Measurements from ENCODE around the gene TEX13C. TPM values are rescaled to one million over a fixed set of nuclear protein-coding genes. Genes with fewer than 3 reads are reported as not detected.

Gene TEX13C
- total RNA-seq, 3 donors from 2014 or later (not counting 1 experiment from before 2014, with no cell fraction given) = not detected

- no peak overlapping the region for H3K4me3 Mint-ChIP-seq
- 90% methylated on average over 3 of the region's 3 CpGs for WGBS (ENCODE audit: insufficient coverage)
- no peaks in the 10 kb centered on the region for H3K27me3 ChIP-seq (ENCODE audit: control insufficient read depth, insufficient read depth, low read length)
- no peaks in the 10 kb centered on the region for H3K4me1 ChIP-seq (ENCODE audit: control insufficient read depth, insufficient read depth, low read length)
- DNase-seq (no peak), ATAC-seq (no peak)
- no peak overlapping the region for H3K27ac ChIP-seq (ENCODE audit: low read length)
- no peak overlapping the region for H3K4me3 ChIP-seq (ENCODE audit: low read length)
- H3K9me3 ChIP-seq (ENCODE audit: control insufficient read depth, insufficient read depth, low read length) = no peaks in the 10 kb centered on the region
- intact Hi-C loops (cut with micrococcal nuclease) = no loop called here
- H3K27me3 Mint-ChIP-seq (ENCODE audit: low read depth in 2 of 2) = peaks cover 3 to 7% of the 10 kb centered on the region in 2 donors
- no peak for TF ChIP-seq CTCF (IDR thresholded peaks at IDR 0.05)
- no peaks in the 10 kb centered on the region for H3K36me3 Mint-ChIP-seq
- H3K36me3 ChIP-seq (ENCODE audit: control insufficient read depth, insufficient read depth, low read length) = no peaks in the 10 kb centered on the region
- no peak overlapping the region for H3K27ac Mint-ChIP-seq
- H3K9me3 Mint-ChIP-seq = no peaks in the 10 kb centered on the region
- H3K4me1 Mint-ChIP-seq = no peaks in the 10 kb centered on the region
These were observed 6.9 kb downstream of the TEX13C start for GRCh38 chrX:125326599-125326998.

- 90% methylated on average over 12 of the region's 12 CpGs for WGBS (ENCODE audit: insufficient coverage)
- Histone ChIP-seq H3K9me3 (ENCODE audit: control insufficient read depth, insufficient read depth, low read length) (no peaks in the 10 kb centered on the region), H3K36me3 (ENCODE audit: control insufficient read depth, insufficient read depth, low read length) (no peaks in the 10 kb centered on the region), H3K27me3 (ENCODE audit: control insufficient read depth, insufficient read depth, low read length) (no peaks in the 10 kb centered on the region), H3K27ac (ENCODE audit: low read length) (no peak overlapping the region), H3K4me1 (ENCODE audit: control insufficient read depth, insufficient read depth, low read length) (no peaks in the 10 kb centered on the region), H3K4me3 (ENCODE audit: low read length) (no peak overlapping the region)
- H3K4me1 Mint-ChIP-seq = no peaks in the 10 kb centered on the region
- intact Hi-C loops (cut with micrococcal nuclease) = no loop called here
- DNase-seq (no peak), ATAC-seq (no peak)
- H3K9me3 Mint-ChIP-seq = no peaks in the 10 kb centered on the region
- no peak overlapping the region for H3K27ac Mint-ChIP-seq
- no peak for TF ChIP-seq CTCF (IDR thresholded peaks at IDR 0.05)
- H3K4me3 Mint-ChIP-seq = no peak overlapping the region
- peaks cover 3 to 7% of the 10 kb centered on the region in 2 donors for H3K27me3 Mint-ChIP-seq (ENCODE audit: low read depth in 2 of 2)
- H3K36me3 Mint-ChIP-seq = no peaks in the 10 kb centered on the region
These were observed 8.2 kb downstream of the TEX13C start for GRCh38 chrX:125327891-125328290.

DNA sequence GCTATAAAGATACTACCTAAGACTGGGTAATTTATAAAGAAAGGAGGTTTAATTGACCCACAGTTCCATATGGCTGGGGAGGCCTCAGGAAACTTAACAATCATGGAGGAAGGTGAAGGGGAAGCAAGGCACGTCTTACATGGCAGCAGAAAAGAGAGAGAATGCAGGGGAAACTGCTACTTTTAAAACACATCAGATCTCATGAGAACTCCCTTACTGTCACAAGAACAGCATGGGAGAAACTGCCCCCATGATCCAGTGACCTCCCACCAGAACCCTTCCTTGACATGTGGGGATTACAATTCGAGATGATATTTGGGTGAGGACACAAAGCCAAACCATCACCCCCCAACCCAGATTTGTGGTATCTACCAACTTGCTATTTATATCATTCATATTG is 13.9 kb downstream of the TEX13C start:
- DNase-seq (no peak), ATAC-seq (no peak)
- Mint-ChIP-seq H3K27ac (no peak overlapping the region), H3K4me1 (no peaks in the 10 kb centered on the region), H3K4me3 (no peak overlapping the region), H3K36me3 (no peaks in the 10 kb centered on the region), H3K27me3 (ENCODE audit: low read depth in 2 of 2) (no peaks in the 10 kb centered on the region), H3K9me3 (no peaks in the 10 kb centered on the region)
- Histone ChIP-seq H3K36me3 (ENCODE audit: control insufficient read depth, insufficient read depth, low read length) (no peaks in the 10 kb centered on the region), H3K9me3 (ENCODE audit: control insufficient read depth, insufficient read depth, low read length) (no peaks in the 10 kb centered on the region), H3K4me1 (ENCODE audit: control insufficient read depth, insufficient read depth, low read length) (no peaks in the 10 kb centered on the region), H3K4me3 (ENCODE audit: low read length) (no peak overlapping the region), H3K27ac (ENCODE audit: low read length) (no peak overlapping the region), H3K27me3 (ENCODE audit: control insufficient read depth, insufficient read depth, low read length) (no peaks in the 10 kb centered on the region)
- intact Hi-C loops (cut with micrococcal nuclease) = no loop called here
- no peak for TF ChIP-seq CTCF (IDR thresholded peaks at IDR 0.05)
- no CpG with 5 or more reads among the region's 2 CpGs for WGBS (ENCODE audit: insufficient coverage)

DNA sequence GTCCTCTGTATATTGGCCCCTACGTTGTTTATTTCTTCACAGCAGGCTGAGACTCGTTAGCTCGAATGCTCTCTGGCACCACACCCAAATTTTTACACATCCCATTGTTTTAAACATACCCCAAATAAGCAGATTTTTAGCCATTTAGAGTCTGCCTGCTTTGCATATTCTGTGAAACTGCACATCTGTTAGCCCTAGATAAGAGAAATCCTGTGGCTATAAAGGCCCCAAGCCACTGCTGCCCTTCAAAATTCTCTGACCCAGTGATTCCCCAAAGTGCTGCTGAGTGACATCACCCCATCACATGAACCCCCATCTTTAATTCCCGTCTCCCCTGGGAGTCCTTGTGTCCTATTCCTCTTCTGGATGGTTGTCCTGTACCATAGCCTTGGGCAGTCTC is 20.8 kb downstream of the TEX13C start:
- Mint-ChIP-seq H3K36me3 (no peaks in the 10 kb centered on the region), H3K4me1 (no peaks in the 10 kb centered on the region), H3K27ac (no peak overlapping the region), H3K4me3 (no peak overlapping the region), H3K9me3 (no peaks in the 10 kb centered on the region), H3K27me3 (ENCODE audit: low read depth in 2 of 2) (no peaks in the 10 kb centered on the region)
- Histone ChIP-seq H3K36me3 (ENCODE audit: control insufficient read depth, insufficient read depth, low read length) (no peaks in the 10 kb centered on the region), H3K27me3 (ENCODE audit: control insufficient read depth, insufficient read depth, low read length) (no peaks in the 10 kb centered on the region), H3K4me1 (ENCODE audit: control insufficient read depth, insufficient read depth, low read length) (no peaks in the 10 kb centered on the region), H3K9me3 (ENCODE audit: control insufficient read depth, insufficient read depth, low read length) (no peaks in the 10 kb centered on the region), H3K27ac (ENCODE audit: low read length) (no peak overlapping the region), H3K4me3 (ENCODE audit: low read length) (no peak overlapping the region)
- no peak for TF ChIP-seq CTCF (IDR thresholded peaks at IDR 0.05)
- ATAC-seq (no peak), DNase-seq (no peak)
- intact Hi-C loops (cut with micrococcal nuclease) = no loop called here
- 66% methylated on average over 4 of the region's 4 CpGs for WGBS (ENCODE audit: insufficient coverage)

Data from natural killer cell (primary cell).